ENCODE results near the gene OR10J1. TPM values are rescaled to one million over a fixed set of nuclear protein-coding genes. Genes with fewer than 3 reads are reported as not detected.

Gene OR10J1
- total and polyA plus RNA-seq, 2 of the 8 experiments (the other 6 are each of a cell fraction or from before 2014, with no cell fraction given), result not detected

DNA sequence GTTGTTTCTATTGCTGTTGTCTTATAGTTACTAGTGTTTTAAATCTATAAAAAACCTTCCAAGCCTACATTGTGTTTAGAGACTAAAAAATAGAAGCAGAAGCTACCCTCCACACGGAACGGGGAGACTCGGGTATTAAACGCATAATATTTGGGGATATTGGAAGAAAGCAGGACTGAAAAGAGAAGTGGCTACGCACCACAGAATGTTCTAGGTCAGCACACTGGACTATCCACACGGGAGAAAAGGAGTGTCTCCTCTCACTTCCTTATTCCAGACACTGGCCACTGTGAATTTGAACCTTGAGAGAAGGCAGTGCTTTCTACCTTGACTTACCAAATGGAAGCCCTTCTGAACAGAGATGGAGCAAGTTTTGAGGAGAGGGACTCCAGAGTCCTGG, 8.5 kb upstream of the OR10J1 start (continued):
- TF ChIP-seq, protein P1, sequence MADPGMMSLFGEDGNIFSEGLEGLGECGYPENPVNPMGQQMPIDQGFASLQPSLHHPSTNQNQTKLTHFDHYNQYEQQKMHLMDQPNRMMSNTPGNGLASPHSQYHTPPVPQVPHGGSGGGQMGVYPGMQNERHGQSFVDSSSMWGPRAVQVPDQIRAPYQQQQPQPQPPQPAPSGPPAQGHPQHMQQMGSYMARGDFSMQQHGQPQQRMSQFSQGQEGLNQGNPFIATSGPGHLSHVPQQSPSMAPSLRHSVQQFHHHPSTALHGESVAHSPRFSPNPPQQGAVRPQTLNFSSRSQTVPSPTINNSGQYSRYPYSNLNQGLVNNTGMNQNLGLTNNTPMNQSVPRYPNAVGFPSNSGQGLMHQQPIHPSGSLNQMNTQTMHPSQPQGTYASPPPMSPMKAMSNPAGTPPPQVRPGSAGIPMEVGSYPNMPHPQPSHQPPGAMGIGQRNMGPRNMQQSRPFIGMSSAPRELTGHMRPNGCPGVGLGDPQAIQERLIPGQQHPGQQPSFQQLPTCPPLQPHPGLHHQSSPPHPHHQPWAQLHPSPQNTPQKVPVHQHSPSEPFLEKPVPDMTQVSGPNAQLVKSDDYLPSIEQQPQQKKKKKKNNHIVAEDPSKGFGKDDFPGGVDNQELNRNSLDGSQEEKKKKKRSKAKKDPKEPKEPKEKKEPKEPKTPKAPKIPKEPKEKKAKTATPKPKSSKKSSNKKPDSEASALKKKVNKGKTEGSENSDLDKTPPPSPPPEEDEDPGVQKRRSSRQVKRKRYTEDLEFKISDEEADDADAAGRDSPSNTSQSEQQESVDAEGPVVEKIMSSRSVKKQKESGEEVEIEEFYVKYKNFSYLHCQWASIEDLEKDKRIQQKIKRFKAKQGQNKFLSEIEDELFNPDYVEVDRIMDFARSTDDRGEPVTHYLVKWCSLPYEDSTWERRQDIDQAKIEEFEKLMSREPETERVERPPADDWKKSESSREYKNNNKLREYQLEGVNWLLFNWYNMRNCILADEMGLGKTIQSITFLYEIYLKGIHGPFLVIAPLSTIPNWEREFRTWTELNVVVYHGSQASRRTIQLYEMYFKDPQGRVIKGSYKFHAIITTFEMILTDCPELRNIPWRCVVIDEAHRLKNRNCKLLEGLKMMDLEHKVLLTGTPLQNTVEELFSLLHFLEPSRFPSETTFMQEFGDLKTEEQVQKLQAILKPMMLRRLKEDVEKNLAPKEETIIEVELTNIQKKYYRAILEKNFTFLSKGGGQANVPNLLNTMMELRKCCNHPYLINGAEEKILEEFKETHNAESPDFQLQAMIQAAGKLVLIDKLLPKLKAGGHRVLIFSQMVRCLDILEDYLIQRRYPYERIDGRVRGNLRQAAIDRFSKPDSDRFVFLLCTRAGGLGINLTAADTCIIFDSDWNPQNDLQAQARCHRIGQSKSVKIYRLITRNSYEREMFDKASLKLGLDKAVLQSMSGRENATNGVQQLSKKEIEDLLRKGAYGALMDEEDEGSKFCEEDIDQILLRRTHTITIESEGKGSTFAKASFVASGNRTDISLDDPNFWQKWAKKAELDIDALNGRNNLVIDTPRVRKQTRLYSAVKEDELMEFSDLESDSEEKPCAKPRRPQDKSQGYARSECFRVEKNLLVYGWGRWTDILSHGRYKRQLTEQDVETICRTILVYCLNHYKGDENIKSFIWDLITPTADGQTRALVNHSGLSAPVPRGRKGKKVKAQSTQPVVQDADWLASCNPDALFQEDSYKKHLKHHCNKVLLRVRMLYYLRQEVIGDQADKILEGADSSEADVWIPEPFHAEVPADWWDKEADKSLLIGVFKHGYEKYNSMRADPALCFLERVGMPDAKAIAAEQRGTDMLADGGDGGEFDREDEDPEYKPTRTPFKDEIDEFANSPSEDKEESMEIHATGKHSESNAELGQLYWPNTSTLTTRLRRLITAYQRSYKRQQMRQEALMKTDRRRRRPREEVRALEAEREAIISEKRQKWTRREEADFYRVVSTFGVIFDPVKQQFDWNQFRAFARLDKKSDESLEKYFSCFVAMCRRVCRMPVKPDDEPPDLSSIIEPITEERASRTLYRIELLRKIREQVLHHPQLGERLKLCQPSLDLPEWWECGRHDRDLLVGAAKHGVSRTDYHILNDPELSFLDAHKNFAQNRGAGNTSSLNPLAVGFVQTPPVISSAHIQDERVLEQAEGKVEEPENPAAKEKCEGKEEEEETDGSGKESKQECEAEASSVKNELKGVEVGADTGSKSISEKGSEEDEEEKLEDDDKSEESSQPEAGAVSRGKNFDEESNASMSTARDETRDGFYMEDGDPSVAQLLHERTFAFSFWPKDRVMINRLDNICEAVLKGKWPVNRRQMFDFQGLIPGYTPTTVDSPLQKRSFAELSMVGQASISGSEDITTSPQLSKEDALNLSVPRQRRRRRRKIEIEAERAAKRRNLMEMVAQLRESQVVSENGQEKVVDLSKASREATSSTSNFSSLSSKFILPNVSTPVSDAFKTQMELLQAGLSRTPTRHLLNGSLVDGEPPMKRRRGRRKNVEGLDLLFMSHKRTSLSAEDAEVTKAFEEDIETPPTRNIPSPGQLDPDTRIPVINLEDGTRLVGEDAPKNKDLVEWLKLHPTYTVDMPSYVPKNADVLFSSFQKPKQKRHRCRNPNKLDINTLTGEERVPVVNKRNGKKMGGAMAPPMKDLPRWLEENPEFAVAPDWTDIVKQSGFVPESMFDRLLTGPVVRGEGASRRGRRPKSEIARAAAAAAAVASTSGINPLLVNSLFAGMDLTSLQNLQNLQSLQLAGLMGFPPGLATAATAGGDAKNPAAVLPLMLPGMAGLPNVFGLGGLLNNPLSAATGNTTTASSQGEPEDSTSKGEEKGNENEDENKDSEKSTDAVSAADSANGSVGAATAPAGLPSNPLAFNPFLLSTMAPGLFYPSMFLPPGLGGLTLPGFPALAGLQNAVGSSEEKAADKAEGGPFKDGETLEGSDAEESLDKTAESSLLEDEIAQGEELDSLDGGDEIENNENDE (IDR thresholded peaks at IDR 0.05; ENCODE audit: insufficient replicate concordance, low read length), result no peak
- no peak for TF ChIP-seq SRF (IDR thresholded peaks at IDR 0.05; ENCODE audit: low read depth, low read length)
- TF ChIP-seq GTF2F1 (IDR thresholded peaks at IDR 0.05; ENCODE audit: borderline replicate concordance, low read depth, low read length), result no peak
- TF ChIP-seq TAF1 (IDR thresholded peaks at IDR 0.05; ENCODE audit: low read depth, low read length), result no peak
- no peak for TF ChIP-seq BCL11A (IDR thresholded peaks at IDR 0.05; ENCODE audit: low read depth in 2 of 2, low read length in 2 of 2)
- no peak for TF ChIP-seq SIRT6 (IDR thresholded peaks at IDR 0.05; ENCODE audit: low read length)
- no peak for TF ChIP-seq KDM1A (IDR thresholded peaks at IDR 0.05; ENCODE audit: borderline replicate concordance, low read length)
- no peak for TF ChIP-seq CHD1 (IDR thresholded peaks at IDR 0.05; ENCODE audit: low read depth, low read length)
- TF ChIP-seq TEAD4 (IDR thresholded peaks at IDR 0.05; ENCODE audit: low read depth, low read length), result no peak
- no peak for TF ChIP-seq KDM5A (IDR thresholded peaks at IDR 0.05; ENCODE audit: low read length)
